ENCODE data around the gene MSANTD2.

GRCh38 chr11:124756753-124757227 is 43.4 kb downstream of the MSANTD2 start:
- TF ChIP-seq CTCF (IDR thresholded peaks at IDR 0.05; ENCODE audit: insufficient read depth, low read depth, low read length) (no peak), EZH2 (IDR thresholded peaks at IDR 0.05; ENCODE audit: insufficient read depth, low read length) (no peak)
